Measurements from ENCODE around the gene GOLIM4. TPM values are rescaled to one million over a fixed set of nuclear protein-coding genes. Genes with fewer than 3 reads are reported as not detected.

Gene GOLIM4
- total RNA-seq, 1 experiment from 2014 or later = 30.0 TPM

DNA sequence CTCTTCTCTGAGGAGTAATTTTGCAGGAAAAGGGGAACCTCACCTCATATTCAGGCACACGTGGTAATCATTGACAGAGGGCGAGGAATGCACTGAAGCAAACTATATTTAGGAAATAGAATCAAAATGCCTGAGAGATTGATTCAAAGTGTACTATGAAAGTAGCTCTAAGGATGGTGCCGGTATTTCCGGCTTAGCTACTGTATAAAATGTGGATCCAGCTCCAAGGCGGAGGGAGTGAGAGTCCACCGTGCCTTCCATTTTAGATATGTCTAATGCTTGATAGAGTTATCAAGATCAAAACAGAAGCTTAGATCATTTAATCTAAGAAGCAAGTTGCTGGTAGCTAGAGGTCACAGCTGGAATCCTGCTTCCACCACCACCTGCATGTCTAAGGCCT is 33.0 kb downstream of the GOLIM4 start (continued):
- TF ChIP-seq, protein P1, sequence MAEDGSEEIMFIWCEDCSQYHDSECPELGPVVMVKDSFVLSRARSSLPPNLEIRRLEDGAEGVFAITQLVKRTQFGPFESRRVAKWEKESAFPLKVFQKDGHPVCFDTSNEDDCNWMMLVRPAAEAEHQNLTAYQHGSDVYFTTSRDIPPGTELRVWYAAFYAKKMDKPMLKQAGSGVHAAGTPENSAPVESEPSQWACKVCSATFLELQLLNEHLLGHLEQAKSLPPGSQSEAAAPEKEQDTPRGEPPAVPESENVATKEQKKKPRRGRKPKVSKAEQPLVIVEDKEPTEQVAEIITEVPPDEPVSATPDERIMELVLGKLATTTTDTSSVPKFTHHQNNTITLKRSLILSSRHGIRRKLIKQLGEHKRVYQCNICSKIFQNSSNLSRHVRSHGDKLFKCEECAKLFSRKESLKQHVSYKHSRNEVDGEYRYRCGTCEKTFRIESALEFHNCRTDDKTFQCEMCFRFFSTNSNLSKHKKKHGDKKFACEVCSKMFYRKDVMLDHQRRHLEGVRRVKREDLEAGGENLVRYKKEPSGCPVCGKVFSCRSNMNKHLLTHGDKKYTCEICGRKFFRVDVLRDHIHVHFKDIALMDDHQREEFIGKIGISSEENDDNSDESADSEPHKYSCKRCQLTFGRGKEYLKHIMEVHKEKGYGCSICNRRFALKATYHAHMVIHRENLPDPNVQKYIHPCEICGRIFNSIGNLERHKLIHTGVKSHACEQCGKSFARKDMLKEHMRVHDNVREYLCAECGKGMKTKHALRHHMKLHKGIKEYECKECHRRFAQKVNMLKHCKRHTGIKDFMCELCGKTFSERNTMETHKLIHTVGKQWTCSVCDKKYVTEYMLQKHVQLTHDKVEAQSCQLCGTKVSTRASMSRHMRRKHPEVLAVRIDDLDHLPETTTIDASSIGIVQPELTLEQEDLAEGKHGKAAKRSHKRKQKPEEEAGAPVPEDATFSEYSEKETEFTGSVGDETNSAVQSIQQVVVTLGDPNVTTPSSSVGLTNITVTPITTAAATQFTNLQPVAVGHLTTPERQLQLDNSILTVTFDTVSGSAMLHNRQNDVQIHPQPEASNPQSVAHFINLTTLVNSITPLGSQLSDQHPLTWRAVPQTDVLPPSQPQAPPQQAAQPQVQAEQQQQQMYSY (CRISPR knock-in tag; IDR thresholded peaks at IDR 0.05) = no peak
- TF ChIP-seq SMAD4 (CRISPR knock-in tag; IDR thresholded peaks at IDR 0.05) (no peak), MYBL2 (CRISPR knock-in tag; IDR thresholded peaks at IDR 0.05) (no peak), MXD4 (CRISPR knock-in tag; IDR thresholded peaks at IDR 0.05; ENCODE audit: borderline replicate concordance) (no peak), ZNF317 (CRISPR knock-in tag; IDR thresholded peaks at IDR 0.05; ENCODE audit: borderline replicate concordance, low read depth) (no peak)

DNA sequence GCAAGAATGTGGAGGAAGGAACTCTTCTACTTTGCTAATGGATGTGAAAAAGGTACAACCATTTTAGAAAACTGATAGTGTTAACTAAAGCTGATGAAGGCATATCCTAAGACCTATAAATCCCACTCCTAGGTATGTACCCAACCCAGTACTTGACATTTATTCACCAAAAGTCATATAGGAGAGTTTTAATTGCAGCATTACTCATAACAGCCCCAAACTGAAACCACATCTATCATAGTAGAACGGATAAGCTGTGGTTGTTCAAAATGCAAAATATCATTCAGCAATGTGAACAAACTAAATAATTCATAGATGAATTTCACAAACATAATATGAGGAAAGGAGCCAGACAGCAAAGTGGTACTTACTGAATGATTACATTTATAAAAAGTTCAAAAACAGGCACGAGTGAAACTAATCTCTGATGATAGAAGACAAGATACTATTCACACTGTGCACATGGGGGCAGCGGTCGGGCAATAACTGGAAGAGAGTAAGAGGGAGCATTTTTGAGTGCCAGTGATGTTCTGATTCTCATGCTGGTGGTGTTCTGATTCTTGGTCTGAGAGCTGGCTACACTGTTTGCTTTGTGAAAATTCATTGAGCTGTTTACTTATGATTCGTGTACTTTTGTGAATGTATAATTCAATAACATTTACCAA is 34.3 kb downstream of the GOLIM4 start:
- Mint-ChIP-seq H3K27me3 (ENCODE audit: low read depth) (no peaks in the 10 kb centered on the region), H3K4me1 (peaks cover 10% of the 10 kb centered on the region), H3K4me3 (no peak overlapping the region), H3K27ac (no peak overlapping the region), H3K36me3 (peaks cover 14% of the 10 kb centered on the region), H3K9me3 (peaks cover 15% of the 10 kb centered on the region)
- ATAC-seq (no peak), DNase-seq (ENCODE audit: low spot score) (no peak)
- CTCF ChIA-PET = no interaction called here
- TF ChIP-seq, protein P2, sequence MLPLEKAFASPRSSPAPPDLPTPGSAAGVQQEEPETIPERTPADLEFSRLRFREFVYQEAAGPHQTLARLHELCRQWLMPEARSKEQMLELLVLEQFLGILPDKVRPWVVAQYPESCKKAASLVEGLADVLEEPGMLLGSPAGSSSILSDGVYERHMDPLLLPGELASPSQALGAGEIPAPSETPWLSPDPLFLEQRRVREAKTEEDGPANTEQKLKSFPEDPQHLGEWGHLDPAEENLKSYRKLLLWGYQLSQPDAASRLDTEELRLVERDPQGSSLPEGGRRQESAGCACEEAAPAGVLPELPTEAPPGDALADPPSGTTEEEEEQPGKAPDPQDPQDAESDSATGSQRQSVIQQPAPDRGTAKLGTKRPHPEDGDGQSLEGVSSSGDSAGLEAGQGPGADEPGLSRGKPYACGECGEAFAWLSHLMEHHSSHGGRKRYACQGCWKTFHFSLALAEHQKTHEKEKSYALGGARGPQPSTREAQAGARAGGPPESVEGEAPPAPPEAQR (CRISPR knock-in tag; IDR thresholded peaks at IDR 0.05) = no peak
- no peak for TF ChIP-seq TEAD4 (CRISPR knock-in tag; IDR thresholded peaks at IDR 0.05)
- no peak for TF ChIP-seq ZNF219 (CRISPR knock-in tag; IDR thresholded peaks at IDR 0.05; ENCODE audit: borderline replicate concordance)
- TF ChIP-seq GRHL2 (CRISPR knock-in tag; IDR thresholded peaks at IDR 0.05; ENCODE audit: insufficient replicate concordance, severe bottlenecking) = no peak
- no peak for TF ChIP-seq ZNF423 (CRISPR knock-in tag; IDR thresholded peaks at IDR 0.05)
- TF ChIP-seq, protein P3, sequence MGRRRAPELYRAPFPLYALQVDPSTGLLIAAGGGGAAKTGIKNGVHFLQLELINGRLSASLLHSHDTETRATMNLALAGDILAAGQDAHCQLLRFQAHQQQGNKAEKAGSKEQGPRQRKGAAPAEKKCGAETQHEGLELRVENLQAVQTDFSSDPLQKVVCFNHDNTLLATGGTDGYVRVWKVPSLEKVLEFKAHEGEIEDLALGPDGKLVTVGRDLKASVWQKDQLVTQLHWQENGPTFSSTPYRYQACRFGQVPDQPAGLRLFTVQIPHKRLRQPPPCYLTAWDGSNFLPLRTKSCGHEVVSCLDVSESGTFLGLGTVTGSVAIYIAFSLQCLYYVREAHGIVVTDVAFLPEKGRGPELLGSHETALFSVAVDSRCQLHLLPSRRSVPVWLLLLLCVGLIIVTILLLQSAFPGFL (CRISPR knock-in tag; IDR thresholded peaks at IDR 0.05; ENCODE audit: borderline replicate concordance) = no peak
- TF ChIP-seq, protein P4, sequence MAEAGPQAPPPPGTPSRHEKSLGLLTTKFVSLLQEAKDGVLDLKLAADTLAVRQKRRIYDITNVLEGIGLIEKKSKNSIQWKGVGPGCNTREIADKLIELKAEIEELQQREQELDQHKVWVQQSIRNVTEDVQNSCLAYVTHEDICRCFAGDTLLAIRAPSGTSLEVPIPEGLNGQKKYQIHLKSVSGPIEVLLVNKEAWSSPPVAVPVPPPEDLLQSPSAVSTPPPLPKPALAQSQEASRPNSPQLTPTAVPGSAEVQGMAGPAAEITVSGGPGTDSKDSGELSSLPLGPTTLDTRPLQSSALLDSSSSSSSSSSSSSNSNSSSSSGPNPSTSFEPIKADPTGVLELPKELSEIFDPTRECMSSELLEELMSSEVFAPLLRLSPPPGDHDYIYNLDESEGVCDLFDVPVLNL (CRISPR knock-in tag; IDR thresholded peaks at IDR 0.05; ENCODE audit: borderline replicate concordance, low read depth) = no peak
- TF ChIP-seq SMAD3 (CRISPR knock-in tag; IDR thresholded peaks at IDR 0.05; ENCODE audit: borderline replicate concordance) = no peak
- POLR2A ChIA-PET = interaction anchor here (0.7 kb wide), 1 partner anchor 20 kb away, joined by 3 read pairs; no protein-coding TSS in a partner anchor

DNA sequence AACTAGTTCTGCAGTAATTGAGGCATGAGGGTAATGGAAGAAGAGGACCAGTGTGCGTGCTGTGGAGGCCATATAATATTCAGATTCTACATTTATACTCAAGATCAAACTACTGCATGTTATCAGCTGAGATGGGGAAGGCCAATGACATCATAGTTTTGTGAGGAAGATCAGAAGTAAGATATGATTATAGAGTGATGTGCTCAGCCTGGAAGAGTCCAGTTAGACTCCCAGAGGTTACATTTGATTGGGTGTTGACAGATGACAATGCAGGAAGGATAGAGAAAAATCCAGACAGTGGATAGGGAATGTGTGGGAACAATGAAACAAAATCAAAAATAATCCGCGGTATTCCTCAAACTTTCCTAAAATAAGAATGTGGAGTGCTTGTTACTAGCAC is 35.4 kb downstream of the GOLIM4 start:
- no peak overlapping the region for H3K27ac Mint-ChIP-seq
- peaks cover 26% of the 10 kb centered on the region for H3K9me3 Mint-ChIP-seq
- DNase-seq (ENCODE audit: low spot score) (no peak), ATAC-seq (no peak)
- ChIA-PET CTCF (no interaction called here), POLR2A (no interaction called here)
- H3K27me3 Mint-ChIP-seq (ENCODE audit: low read depth) = no peaks in the 10 kb centered on the region
- H3K4me1 Mint-ChIP-seq = peaks cover 7% of the 10 kb centered on the region
- H3K36me3 Mint-ChIP-seq = peaks cover 25% of the 10 kb centered on the region
- TF ChIP-seq ZNF219 (CRISPR knock-in tag; IDR thresholded peaks at IDR 0.05; ENCODE audit: borderline replicate concordance) = no peak
- TF ChIP-seq, protein P5, sequence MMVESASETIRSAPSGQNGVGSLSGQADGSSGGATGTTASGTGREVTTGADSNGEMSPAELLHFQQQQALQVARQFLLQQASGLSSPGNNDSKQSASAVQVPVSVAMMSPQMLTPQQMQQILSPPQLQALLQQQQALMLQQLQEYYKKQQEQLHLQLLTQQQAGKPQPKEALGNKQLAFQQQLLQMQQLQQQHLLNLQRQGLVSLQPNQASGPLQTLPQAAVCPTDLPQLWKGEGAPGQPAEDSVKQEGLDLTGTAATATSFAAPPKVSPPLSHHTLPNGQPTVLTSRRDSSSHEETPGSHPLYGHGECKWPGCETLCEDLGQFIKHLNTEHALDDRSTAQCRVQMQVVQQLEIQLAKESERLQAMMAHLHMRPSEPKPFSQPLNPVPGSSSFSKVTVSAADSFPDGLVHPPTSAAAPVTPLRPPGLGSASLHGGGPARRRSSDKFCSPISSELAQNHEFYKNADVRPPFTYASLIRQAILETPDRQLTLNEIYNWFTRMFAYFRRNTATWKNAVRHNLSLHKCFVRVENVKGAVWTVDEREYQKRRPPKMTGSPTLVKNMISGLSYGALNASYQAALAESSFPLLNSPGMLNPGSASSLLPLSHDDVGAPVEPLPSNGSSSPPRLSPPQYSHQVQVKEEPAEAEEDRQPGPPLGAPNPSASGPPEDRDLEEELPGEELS (CRISPR knock-in tag; IDR thresholded peaks at IDR 0.05) = no peak
- H3K4me3 Mint-ChIP-seq = no peak overlapping the region

All from WTC11 (cell line).